Progenitor cell of endocrine pancreas (in vitro differentiated cells): ENCODE measurements around the gene CES2. TPM values are rescaled to one million over a fixed set of nuclear protein-coding genes. Genes with fewer than 3 reads are reported as not detected.

Experiments used
- DNase-seq: peaks from one replicate; pipeline ENCODE4 v3.0.0; 2021; ENCODE audit warnings: low spot score; ENCODE audit not compliant: unreplicated experiment
- H3K27ac Mint-ChIP-seq: 2 replicates; pipeline ENCODE4 v1.8.0; 2021; ENCODE audit warnings: mild to moderate bottlenecking, moderate library complexity, mixed read lengths
- H3K27me3 Mint-ChIP-seq: 2 replicates; pipeline ENCODE4 v1.8.0; 2021; ENCODE audit warnings: mixed read lengths
- H3K36me3 Mint-ChIP-seq: 2 replicates; pipeline ENCODE4 v1.8.0; 2022; ENCODE audit warnings: mixed read lengths; ENCODE audit not compliant: insufficient read depth
- H3K4me1 Mint-ChIP-seq: 2 replicates; pipeline ENCODE4 v1.8.0; 2021; ENCODE audit warnings: low read depth, mixed read lengths
- H3K4me3 Mint-ChIP-seq: 2 replicates; pipeline ENCODE4 v1.8.0; 2021; ENCODE audit warnings: low read depth, mild to moderate bottlenecking, moderate library complexity, mixed read lengths
- H3K9me3 Mint-ChIP-seq: 2 replicates; pipeline ENCODE4 v1.8.0; 2021; ENCODE audit warnings: low read depth, mixed read lengths
- CTCF ChIP-seq: fragments of 200-600 bp; sonication (generic); IDR thresholded peaks from one replicate; pipeline ENCODE4 v1.5.0; 2021; ENCODE audit warnings: antibody characterized with exemption, mild to moderate bottlenecking; ENCODE audit not compliant: unreplicated experiment
- total RNA-seq: library from RNA; stranded (reverse); gene quantifications from 2 replicates; pipeline ENCODE4 v1.2.1, GENCODE V29; 2021

Gene CES2
- total RNA-seq, 1 donor from 2014 or later = 43.9 TPM

GRCh38 chr16:66905633-66906539 is 29.4 kb upstream of the CES2 start:
- H3K9me3 Mint-ChIP-seq = no peaks in the 10 kb centered on the region
- TF ChIP-seq CTCF = no peak
- H3K36me3 Mint-ChIP-seq = no peaks in the 10 kb centered on the region
- H3K4me3 Mint-ChIP-seq = no peak overlapping the region
- peaks cover 11% of the 10 kb centered on the region for H3K27me3 Mint-ChIP-seq
- no peak overlapping the region for H3K27ac Mint-ChIP-seq
- DNase-seq = no peak
- peaks cover 7% of the 10 kb centered on the region for H3K4me1 Mint-ChIP-seq

- Mint-ChIP-seq H3K36me3 (no peaks in the 10 kb centered on the region), H3K27ac (no peak overlapping the region), H3K4me1 (peaks cover 6% of the 10 kb centered on the region), H3K4me3 (no peak overlapping the region), H3K9me3 (no peaks in the 10 kb centered on the region), H3K27me3 (peaks cover 15% of the 10 kb centered on the region)
- TF ChIP-seq CTCF = no peak
- DNase-seq = no peak
These were observed 28.1 kb upstream of the CES2 start for GRCh38 chr16:66906916-66907836.

GRCh38 chr16:66908116-66908515 is 27.2 kb upstream of the CES2 start:
- no peak for TF ChIP-seq CTCF
- peaks cover 15% of the 10 kb centered on the region for H3K27me3 Mint-ChIP-seq
- H3K9me3 Mint-ChIP-seq = no peaks in the 10 kb centered on the region
- peaks cover 6% of the 10 kb centered on the region for H3K4me1 Mint-ChIP-seq
- H3K27ac Mint-ChIP-seq = no peak overlapping the region
- H3K4me3 Mint-ChIP-seq = no peak overlapping the region
- H3K36me3 Mint-ChIP-seq = no peaks in the 10 kb centered on the region
- DNase-seq = no peak

GRCh38 chr16:66908762-66909559 is 26.4 kb upstream of the CES2 start:
- Mint-ChIP-seq H3K9me3 (no peaks in the 10 kb centered on the region), H3K27ac (no peak overlapping the region), H3K36me3 (no peaks in the 10 kb centered on the region), H3K4me1 (peaks cover 6% of the 10 kb centered on the region), H3K27me3 (peaks cover 15% of the 10 kb centered on the region), H3K4me3 (no peak overlapping the region)
- DNase-seq = no peak
- no peak for TF ChIP-seq CTCF
